Peyer's patch (tissue), 4 donors: Measurements from ENCODE around the gene MT2A. TPM values are rescaled to one million over a fixed set of nuclear protein-coding genes. Genes with fewer than 3 reads are reported as not detected.

Experiments used
- DNase-seq, 3 donors: peaks; one replicate each; pipeline ENCODE4 v3.0.0-alpha.2; 2017 to 2019
- H3K27ac ChIP-seq, 4 donors: fragments of 200-600 bp; sonication (generic); one replicate each; pipeline ENCODE4 v1.5.1; 2016 to 2019
- H3K27me3 ChIP-seq, 2 donors: fragments of 200-600 bp; sonication (generic); one replicate each; pipeline ENCODE4 v1.5.1; 2019
- H3K36me3 ChIP-seq, 3 donors: fragments of 200-600 bp; sonication (generic); one replicate each; pipeline ENCODE4 v1.5.1; 2016 to 2019
- H3K4me1 ChIP-seq, 4 donors: fragments of 200-600 bp; sonication (generic); one replicate each; pipeline ENCODE4 v1.5.1; 2016 to 2019
- H3K4me3 ChIP-seq, 4 donors: fragments of 200-600 bp; sonication (generic); 1 replicate in 3 of 4; 2 replicates in 1 of 4; pipeline ENCODE4 v1.5.1; 2016 to 2019; ENCODE audit warnings: mild to moderate bottlenecking in 1 of 4
- H3K9me3 ChIP-seq, 4 donors: fragments of 200-600 bp; sonication (generic); one replicate each; pipeline ENCODE4 v1.5.1; 2016 to 2019; ENCODE audit warnings: mild to moderate bottlenecking in 1 of 4
- CTCF ChIP-seq, 6 experiments: fragments of 450-650 bp in 4 of 6; fragments of 200-600 bp in 2 of 6; sonication (generic) in 1 of 6; IDR thresholded peaks; one replicate each; pipeline ENCODE4 v1.5.1; 2017 to 2019; ENCODE audit warnings: antibody characterized with exemption in 6 of 6, mild to moderate bottlenecking in 3 of 6, moderate library complexity in 1 of 6
- POLR2A ChIP-seq, 2 donors: fragments of 450-650 bp; IDR thresholded peaks; one replicate each; pipeline ENCODE4 v1.5.1; 2017; ENCODE audit warnings: antibody characterized with exemption in 2 of 2, mild to moderate bottlenecking in 2 of 2, moderate library complexity in 2 of 2
- total RNA-seq, 4 donors: library from RNA; depleted of rRNA; stranded (reverse); fragments of >200 nt; gene quantifications; one replicate each; pipeline ENCODE4 v1.1.0, GENCODE V29; 2016

Gene MT2A
- total RNA-seq, 4 donors from 2014 or later = 33.2 to 1,072 (median 216) TPM

- DNase-seq = peak in 2 of 3 donors; percentile 52 to 58
Observed at GRCh38 chr16:56606476-56607108, 1.8 kb upstream of the MT2A start.

GRCh38 chr16:56607109-56607618 lies 1.2 kb upstream of the MT2A start:
- TF ChIP-seq CTCF (IDR thresholded peaks at IDR 0.05) (no peak), POLR2A (IDR thresholded peaks at IDR 0.05) (no peak)
- peak overlapping the region; percentile 75 to 93 (median 84) for H3K27ac ChIP-seq
- no peaks in the 10 kb centered on the region for H3K27me3 ChIP-seq
- DNase-seq = peak; percentile 48 to 85 (median 64)
- H3K9me3 ChIP-seq = no peaks in the 10 kb centered on the region
- H3K4me3 ChIP-seq = no peak overlapping the region
- H3K36me3 ChIP-seq = no peaks in the 10 kb centered on the region
- H3K4me1 ChIP-seq = peaks cover 0 to 14% (median 7%) of the 10 kb centered on the region in 4 donors

More at GRCh38 chr16:56606476-56607108, 1.8 kb upstream of the MT2A start:
- no peak for TF ChIP-seq POLR2A (IDR thresholded peaks at IDR 0.05)
- H3K27me3 ChIP-seq = no peaks in the 10 kb centered on the region
- H3K4me3 ChIP-seq = no peak overlapping the region
- H3K36me3 ChIP-seq = no peaks in the 10 kb centered on the region
- peaks cover 0 to 14% (median 7%) of the 10 kb centered on the region in 4 donors for H3K4me1 ChIP-seq
- no peaks in the 10 kb centered on the region for H3K9me3 ChIP-seq
- peak overlapping the region; percentile 75 to 93 (median 84) for H3K27ac ChIP-seq

GRCh38 chr16:56607675-56608042 lies 725 bp upstream of the MT2A start:
- H3K36me3 ChIP-seq = no peaks in the 10 kb centered on the region
- no peaks in the 10 kb centered on the region for H3K9me3 ChIP-seq
- DNase-seq = peak in 1 of 3 donors; percentile 53
- peaks cover 0 to 14% (median 7%) of the 10 kb centered on the region in 4 donors for H3K4me1 ChIP-seq
- peak overlapping the region in 3 of 4 donors; percentile 40 to 66 (median 58) for H3K4me3 ChIP-seq
- peak overlapping the region; percentile 75 to 93 (median 84) for H3K27ac ChIP-seq
- H3K27me3 ChIP-seq = no peaks in the 10 kb centered on the region
- no peak for TF ChIP-seq CTCF (IDR thresholded peaks at IDR 0.05)
- TF ChIP-seq POLR2A (IDR thresholded peaks at IDR 0.05) = no peak

GRCh38 chr16:56608876-56609462 lies 585 bp downstream of the MT2A start:
- Histone ChIP-seq H3K4me1 (peaks cover 0 to 14% (median 7%) of the 10 kb centered on the region in 4 donors), H3K9me3 (no peaks in the 10 kb centered on the region)
- DNase-seq = peak in 1 of 3 donors; percentile 60

GRCh38 chr16:56609463-56609921 lies 1.1 kb downstream of the MT2A start:
- peaks cover 0 to 14% (median 7%) of the 10 kb centered on the region in 4 donors for H3K4me1 ChIP-seq
- no peaks in the 10 kb centered on the region for H3K9me3 ChIP-seq
- H3K27me3 ChIP-seq = no peaks in the 10 kb centered on the region
- peak overlapping the region; percentile 40 to 66 (median 54) for H3K4me3 ChIP-seq
- peak overlapping the region; percentile 75 to 93 (median 84) for H3K27ac ChIP-seq
- no peaks in the 10 kb centered on the region for H3K36me3 ChIP-seq
- peak; percentile 55 to 92 (median 86) for DNase-seq
- TF ChIP-seq POLR2A (IDR thresholded peaks at IDR 0.05) (no peak), CTCF (IDR thresholded peaks at IDR 0.05) (no peak)

More at GRCh38 chr16:56608876-56609462, 585 bp downstream of the MT2A start:
- peak overlapping the region; percentile 40 to 66 (median 54) for H3K4me3 ChIP-seq
- TF ChIP-seq POLR2A (IDR thresholded peaks at IDR 0.05) (no peak), CTCF (IDR thresholded peaks at IDR 0.05) (no peak)
- no peaks in the 10 kb centered on the region for H3K27me3 ChIP-seq
- H3K27ac ChIP-seq = peak overlapping the region; percentile 75 to 93 (median 84)
- no peaks in the 10 kb centered on the region for H3K36me3 ChIP-seq
